Gastrocnemius medialis (tissue), 4 donors: Measurements from ENCODE around the gene FSTL1. TPM values are rescaled to one million over a fixed set of nuclear protein-coding genes. Genes with fewer than 3 reads are reported as not detected.

Experiments
- ATAC-seq, 2 donors: fragments of 150-250 bp; one replicate each; pipeline ENCODE4 v1.9.1; 2016
- DNase-seq, 2 donors: peaks; one replicate each; pipeline ENCODE4 v3.0.0-alpha.2; 2019
- H3K27ac ChIP-seq, 4 donors: fragments of 200-600 bp; sonication (generic); 1 replicate in 1 of 4; 2 replicates in 3 of 4; pipeline ENCODE4 v1.5.1; 2016 to 2018; ENCODE audit warnings: mild to moderate bottlenecking in 2 of 4, moderate library complexity in 1 of 4
- H3K27me3 ChIP-seq, 3 donors: fragments of 200-600 bp; sonication (generic) in 2 of 3; 1 replicate in 1 of 3; 2 replicates in 2 of 3; pipeline versions ENCODE4 v1.5.1 to v1.6.0; 2016 to 2019; ENCODE audit warnings: mild to moderate bottlenecking in 1 of 3, moderate library complexity in 1 of 3
- H3K36me3 ChIP-seq, 2 donors: fragments of 200-600 bp; sonication (generic) in 1 of 2; one replicate each; pipeline ENCODE4 v1.5.1; 2017 to 2018
- H3K4me1 ChIP-seq, 2 donors: fragments of 200-600 bp; sonication (generic) in 1 of 2; one replicate each; pipeline ENCODE4 v1.5.1; 2016 to 2017; ENCODE audit warnings: mild to moderate bottlenecking in 2 of 2
- H3K4me3 ChIP-seq, 4 donors: fragments of 200-600 bp; sonication (generic) in 3 of 4; 1 replicate in 1 of 4; 2 replicates in 3 of 4; pipeline ENCODE4 v1.5.1; 2016 to 2019; ENCODE audit warnings: mild to moderate bottlenecking in 2 of 4
- H3K9me3 ChIP-seq, 3 donors: fragments of 200-600 bp; sonication (generic) in 2 of 3; 1 replicate in 1 of 3; 2 replicates in 2 of 3; pipeline ENCODE4 v1.5.1; 2016 to 2019
- CTCF ChIP-seq, 5 experiments: fragments of 450-650 bp in 3 of 5; fragments of 200-600 bp in 2 of 5; sonication (generic) in 2 of 5; IDR thresholded peaks in 4 of 5; conservative IDR thresholded peaks in 1 of 5; 1 replicate in 4 of 5; 2 replicates in 1 of 5; pipeline ENCODE4 v1.5.1; 2016 to 2019; ENCODE audit warnings: antibody characterized with exemption in 5 of 5, mild to moderate bottlenecking in 3 of 5, moderate library complexity in 3 of 5
- POLR2A ChIP-seq, 2 donors: fragments of 450-650 bp; IDR thresholded peaks; one replicate each; pipeline ENCODE4 v1.6.1; 2017; ENCODE audit warnings: antibody characterized with exemption in 2 of 2, mild to moderate bottlenecking in 2 of 2, moderate library complexity in 2 of 2
- in situ Hi-C, 4 donors: fragments of 200-750 bp; cut with MboI; loops; one replicate each; pipeline versions ENCODE4 v1.15.0 to v1.8.0; 2017; ENCODE audit warnings: low sequenced_read_pairs in 4 of 4
- intact Hi-C: fragments of 100-400 bp; cut with DNase I; formaldehyde crosslinking; loops from one replicate; pipeline ENCODE4 v1.15.1; 2023; ENCODE audit warnings: low total_unique reads
- total RNA-seq, 4 donors: library from RNA; depleted of rRNA; stranded (reverse); fragments of >200 nt; gene quantifications; one replicate each; pipeline versions ENCODE4 v1.1.0 to v1.2.3, GENCODE V29; 2016

FSTL1 gene
- total RNA-seq, 4 donors from 2014 or later: 33.4 to 77.5 (median 44.0) TPM

GRCh38 chr3:120441776-120442175 is 9.0 kb downstream of the FSTL1 start:
- Histone ChIP-seq H3K27ac (no peak overlapping the region), H3K27me3 (no peaks in the 10 kb centered on the region), H3K9me3 (no peaks in the 10 kb centered on the region), H3K36me3 (no peaks in the 10 kb centered on the region), H3K4me3 (no peak overlapping the region), H3K4me1 (peaks cover 8 to 11% of the 10 kb centered on the region in 2 donors)
- in situ Hi-C loops: no loop called here
- DNase-seq (no peak), ATAC-seq (no peak)
- intact Hi-C loops: no loop called here
- TF ChIP-seq CTCF (IDR thresholded peaks at IDR 0.05 in 4 of 5, conservative IDR thresholded peaks at IDR 0.05 in 1 of 5) (no peak), POLR2A (IDR thresholded peaks at IDR 0.05) (no peak)

- Histone ChIP-seq H3K4me3 (no peak overlapping the region), H3K36me3 (no peaks in the 10 kb centered on the region), H3K27me3 (no peaks in the 10 kb centered on the region), H3K9me3 (no peaks in the 10 kb centered on the region), H3K27ac (no peak overlapping the region), H3K4me1 (peaks cover 8 to 18% of the 10 kb centered on the region in 2 donors)
- no peak for DNase-seq
- in situ Hi-C loops (no loop called here), intact Hi-C loops (no loop called here)
- TF ChIP-seq CTCF (IDR thresholded peaks at IDR 0.05 in 4 of 5, conservative IDR thresholded peaks at IDR 0.05 in 1 of 5): no peak
- TF ChIP-seq POLR2A (IDR thresholded peaks at IDR 0.05): no peak
- ATAC-seq: no peak
Observed at GRCh38 chr3:120440762-120441161, 10.0 kb downstream of the FSTL1 start.

- no peak for TF ChIP-seq CTCF (IDR thresholded peaks at IDR 0.05 in 4 of 5, conservative IDR thresholded peaks at IDR 0.05 in 1 of 5)
- TF ChIP-seq POLR2A (IDR thresholded peaks at IDR 0.05): no peak
- DNase-seq (no peak), ATAC-seq (no peak)
- Histone ChIP-seq H3K9me3 (no peaks in the 10 kb centered on the region), H3K27me3 (no peaks in the 10 kb centered on the region), H3K4me1 (peaks cover 8 to 25% of the 10 kb centered on the region in 2 donors), H3K36me3 (no peaks in the 10 kb centered on the region), H3K27ac (no peak overlapping the region), H3K4me3 (no peak overlapping the region)
- intact Hi-C loops: no loop called here
- in situ Hi-C loops: no loop called here
Observed at GRCh38 chr3:120440001-120440703, 10.6 kb downstream of the FSTL1 start.

- H3K4me1 ChIP-seq: peaks cover 8 to 29% of the 10 kb centered on the region in 2 donors
- in situ Hi-C loops: no loop called here
Observed at GRCh38 chr3:120438665-120439370, 12.0 kb downstream of the FSTL1 start.

More at GRCh38 chr3:120438665-120439370, 12.0 kb downstream of the FSTL1 start:
- Histone ChIP-seq H3K9me3 (no peaks in the 10 kb centered on the region), H3K4me3 (no peak overlapping the region), H3K27me3 (no peaks in the 10 kb centered on the region), H3K27ac (peak overlapping the region in 2 of 4 donors; percentile 27 to 59), H3K36me3 (no peaks in the 10 kb centered on the region)
- no peak for DNase-seq
- TF ChIP-seq CTCF (IDR thresholded peaks at IDR 0.05 in 4 of 5, conservative IDR thresholded peaks at IDR 0.05 in 1 of 5) (no peak), POLR2A (IDR thresholded peaks at IDR 0.05) (no peak)
- intact Hi-C loops: no loop called here
- peak in 1 of 2 donors; percentile 30 for ATAC-seq
